GM18873 (cell line): ENCODE data around the gene GGT1.
"Not testable (repeated sequence)": the region's sequence is repeated elsewhere in the genome, so short reads cannot be mapped to it uniquely, and the experiment has no call there.

ENCODE experiments used
- ATAC-seq: cut with Tn5 transposase; IDR thresholded peaks from one replicate; pipeline ENCODE4 v1.9.1; 2021; ENCODE audit warnings: mild to moderate bottlenecking, moderate library complexity, moderate number of reproducible peaks; ENCODE audit not compliant: unreplicated experiment, low FRiP score

GGT1 gene

DNA sequence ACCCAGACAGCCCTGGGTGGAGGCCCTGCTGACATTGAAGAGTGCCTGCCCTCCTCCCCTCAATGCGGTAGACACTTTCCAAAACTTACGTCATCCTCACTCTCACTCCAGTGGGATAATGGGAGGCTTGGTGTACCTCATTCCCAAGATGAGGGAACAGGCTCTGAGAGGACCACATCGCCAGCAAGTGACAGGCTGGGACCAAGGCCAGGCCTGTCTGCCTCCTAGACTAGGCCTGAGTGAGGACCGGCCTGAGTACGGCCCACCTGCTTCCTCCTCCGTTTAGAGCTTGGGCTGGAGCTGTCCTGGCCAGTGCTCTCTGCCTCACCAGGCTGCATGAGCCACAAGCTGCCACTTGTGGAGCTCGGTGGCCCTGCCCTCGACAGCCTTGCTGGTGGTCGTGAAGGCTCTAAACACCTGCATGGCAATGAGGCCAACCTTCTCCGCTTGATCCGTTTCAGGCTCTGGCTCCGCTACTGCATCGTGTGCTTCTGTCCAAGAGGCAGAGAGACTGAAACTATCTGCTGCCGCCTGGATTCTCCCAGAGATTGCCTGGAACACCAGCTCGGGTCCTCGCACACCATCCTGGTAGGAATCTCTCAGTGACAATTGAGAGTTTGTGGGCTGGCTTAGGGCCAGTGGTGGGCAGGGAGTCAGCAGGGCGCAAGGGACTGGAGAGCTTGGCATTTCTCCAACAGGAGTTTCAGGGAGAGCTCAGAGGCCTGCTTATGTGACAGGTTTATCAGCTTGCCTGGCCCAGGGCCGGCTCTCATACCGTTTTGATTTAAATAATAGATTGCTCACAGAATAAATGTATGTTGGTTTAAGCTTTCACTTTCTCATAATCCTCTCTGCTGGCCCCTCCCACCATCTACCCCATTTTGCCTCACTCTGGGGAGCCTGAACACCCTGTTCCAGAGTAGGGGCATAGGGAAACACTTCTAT is 19.5 kb upstream of the GGT1 start:
- ATAC-seq = no peak

DNA sequence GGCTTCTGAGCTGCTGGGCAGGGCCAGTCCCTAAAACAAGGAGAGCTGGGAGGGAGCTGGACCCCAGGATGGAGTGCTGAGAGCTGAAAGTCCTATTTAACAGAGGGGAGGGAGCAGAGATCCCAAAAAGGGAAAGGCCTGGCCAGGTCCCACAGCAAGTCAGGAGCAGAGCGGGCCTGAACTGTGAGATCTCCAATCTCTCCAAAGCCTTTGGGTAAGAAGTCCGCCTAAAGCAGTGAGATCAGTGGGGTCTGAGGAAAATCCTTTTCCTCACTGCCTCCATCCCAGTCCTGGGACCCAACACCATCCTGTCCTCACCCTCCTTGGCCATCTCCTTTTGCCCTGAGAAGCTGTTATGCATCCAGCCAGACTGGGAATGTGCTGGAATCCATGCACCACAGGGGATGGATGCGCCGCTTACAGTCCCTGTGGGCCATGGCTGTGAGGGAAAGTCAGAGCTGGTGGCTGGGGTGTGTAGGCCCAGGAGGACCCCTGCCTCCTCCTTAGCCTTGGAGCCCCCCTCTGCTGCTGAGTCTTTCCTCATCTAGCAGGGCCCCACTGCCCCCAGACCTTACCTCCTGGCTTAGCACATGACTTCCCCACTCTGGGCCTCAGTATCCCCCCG is 18.7 kb upstream of the GGT1 start:
- ATAC-seq = no peak

DNA sequence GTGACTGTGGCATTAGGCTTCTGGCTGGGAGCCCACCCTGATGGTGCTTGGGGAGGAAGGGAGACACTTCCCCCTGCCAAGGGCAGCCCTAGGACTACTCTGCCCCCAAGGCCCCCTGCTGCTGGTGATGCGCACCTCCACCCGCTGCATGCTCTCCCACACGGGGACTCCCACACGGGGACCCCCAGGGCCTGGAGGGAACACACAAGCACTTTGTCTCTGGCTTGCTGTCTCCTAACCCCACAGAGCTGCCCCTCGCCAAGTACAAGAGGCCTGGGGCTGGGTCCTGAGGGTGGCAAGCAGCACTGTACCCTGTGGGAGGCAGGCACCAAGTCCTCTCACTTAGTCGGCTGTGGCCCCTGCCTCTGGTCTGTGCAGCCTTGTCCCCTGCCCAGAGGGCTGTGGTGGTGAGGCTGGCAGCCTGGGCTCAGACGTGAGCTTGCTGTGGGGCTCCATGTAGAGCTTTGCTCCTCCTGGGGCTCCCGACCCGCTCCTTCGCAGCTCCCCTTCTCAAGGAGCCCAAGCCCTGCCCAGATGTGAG is 18.1 kb upstream of the GGT1 start:
- ATAC-seq = no peak

DNA sequence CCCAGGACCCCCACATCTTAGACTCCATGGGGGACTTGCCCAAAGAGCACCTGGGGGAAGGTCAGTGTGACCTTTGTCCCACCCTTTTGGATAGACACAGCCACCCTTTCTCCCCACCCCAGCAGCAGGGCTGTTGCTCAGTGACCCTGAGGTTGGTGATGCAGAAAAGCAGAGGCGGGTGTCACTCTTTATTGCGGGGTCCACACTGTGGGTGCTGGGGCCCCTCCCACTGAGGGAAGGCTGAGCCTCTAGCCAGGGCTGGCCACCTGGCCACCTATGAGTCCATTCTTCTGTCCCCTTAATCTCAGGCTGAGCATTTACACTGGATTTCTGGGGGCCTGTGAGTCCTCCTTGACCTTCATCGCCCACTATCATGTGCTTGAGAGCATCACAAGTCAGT is 17.5 kb upstream of the GGT1 start:
- ATAC-seq = no peak

DNA sequence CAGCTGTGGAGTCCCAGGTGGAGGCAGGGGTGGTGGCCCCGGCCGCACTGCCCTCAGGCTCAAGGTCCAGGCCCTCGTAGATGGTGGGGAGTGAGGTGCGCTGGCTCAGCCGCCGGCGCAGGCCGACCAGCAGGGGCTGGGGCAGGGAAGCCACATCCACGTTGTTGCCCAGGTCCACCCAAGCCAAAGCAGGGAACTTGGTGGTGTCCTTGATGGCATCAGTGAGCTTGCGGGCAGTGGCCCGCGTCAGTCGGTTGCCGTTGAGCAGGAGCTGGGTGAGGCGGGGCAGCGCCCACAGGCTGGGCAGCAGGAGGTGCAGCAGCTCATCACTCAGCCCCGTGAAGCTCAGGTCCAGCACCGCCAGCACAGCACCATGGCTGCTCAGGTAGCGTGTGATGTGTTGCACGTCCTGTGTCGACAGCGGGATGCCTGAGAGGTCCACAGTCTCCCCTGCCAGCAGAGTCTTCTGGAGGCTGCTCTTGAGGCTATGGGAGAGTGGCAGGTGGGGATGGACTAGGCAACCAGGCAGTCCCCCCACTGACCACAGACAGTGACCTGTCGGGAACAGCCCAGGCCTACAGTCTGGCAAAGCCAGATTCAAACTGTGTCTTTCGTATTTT is 17.0 kb upstream of the GGT1 start:
- ATAC-seq = no peak

DNA sequence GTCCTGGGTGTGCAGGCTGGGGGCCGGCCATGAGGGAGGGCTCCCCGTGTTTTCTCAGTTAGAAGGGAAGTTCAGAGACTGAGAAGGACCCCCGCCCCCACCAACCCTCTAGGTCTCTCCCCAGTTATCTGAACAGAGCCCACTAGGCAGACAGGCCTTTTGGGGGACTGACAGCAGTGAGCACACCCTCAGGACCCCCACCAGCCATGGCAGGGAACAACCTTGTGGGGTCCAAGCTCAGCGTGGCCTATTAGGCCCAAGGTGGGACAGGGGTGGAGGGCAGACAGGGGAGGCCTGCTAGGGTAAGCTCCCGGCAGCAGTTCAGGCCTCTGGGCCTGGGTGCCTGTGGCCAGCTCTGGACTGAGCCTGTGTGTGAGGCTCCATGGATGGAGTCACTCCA is 15.7 kb upstream of the GGT1 start:
- ATAC-seq = no peak

DNA sequence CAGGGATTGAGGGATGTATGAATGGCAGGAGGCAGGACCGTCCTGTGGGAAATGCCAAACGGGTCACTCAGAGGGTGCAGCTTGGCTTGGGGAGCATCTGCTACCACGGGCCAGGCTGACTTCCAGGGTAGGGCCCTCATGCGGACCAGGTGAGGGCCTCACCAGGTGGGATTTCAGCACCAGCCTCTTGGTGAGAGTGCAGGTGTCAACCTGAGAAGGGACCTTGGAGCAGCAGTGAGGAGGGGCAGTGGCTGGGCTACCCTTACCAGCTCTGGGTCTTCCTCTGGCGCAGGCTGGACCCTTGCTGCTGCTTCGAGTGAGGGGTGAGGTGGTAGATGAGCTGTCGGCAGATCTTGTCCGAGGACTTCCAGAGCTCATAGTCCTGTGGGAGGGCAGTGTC is 15.0 kb upstream of the GGT1 start:
- no peak for ATAC-seq

DNA sequence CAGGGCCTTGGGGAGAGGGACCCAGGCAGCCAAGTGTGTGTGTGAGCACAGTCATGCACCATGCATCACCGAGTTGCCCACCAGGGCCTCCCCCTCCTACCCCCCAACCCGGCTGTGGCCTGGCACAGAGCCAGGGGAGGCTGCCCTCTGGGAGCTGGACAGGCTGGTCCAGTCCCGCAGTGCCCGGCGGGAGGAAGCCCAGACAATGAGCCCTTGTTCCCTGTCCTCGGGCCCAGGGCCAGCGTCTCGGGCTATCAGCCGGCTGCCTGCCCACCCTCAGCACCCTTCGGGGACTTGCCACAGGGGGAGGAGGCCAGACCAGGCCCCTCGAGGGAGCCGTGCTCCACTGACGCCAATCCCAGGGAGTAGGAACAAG is 14.6 kb upstream of the GGT1 start:
- ATAC-seq = no peak

DNA sequence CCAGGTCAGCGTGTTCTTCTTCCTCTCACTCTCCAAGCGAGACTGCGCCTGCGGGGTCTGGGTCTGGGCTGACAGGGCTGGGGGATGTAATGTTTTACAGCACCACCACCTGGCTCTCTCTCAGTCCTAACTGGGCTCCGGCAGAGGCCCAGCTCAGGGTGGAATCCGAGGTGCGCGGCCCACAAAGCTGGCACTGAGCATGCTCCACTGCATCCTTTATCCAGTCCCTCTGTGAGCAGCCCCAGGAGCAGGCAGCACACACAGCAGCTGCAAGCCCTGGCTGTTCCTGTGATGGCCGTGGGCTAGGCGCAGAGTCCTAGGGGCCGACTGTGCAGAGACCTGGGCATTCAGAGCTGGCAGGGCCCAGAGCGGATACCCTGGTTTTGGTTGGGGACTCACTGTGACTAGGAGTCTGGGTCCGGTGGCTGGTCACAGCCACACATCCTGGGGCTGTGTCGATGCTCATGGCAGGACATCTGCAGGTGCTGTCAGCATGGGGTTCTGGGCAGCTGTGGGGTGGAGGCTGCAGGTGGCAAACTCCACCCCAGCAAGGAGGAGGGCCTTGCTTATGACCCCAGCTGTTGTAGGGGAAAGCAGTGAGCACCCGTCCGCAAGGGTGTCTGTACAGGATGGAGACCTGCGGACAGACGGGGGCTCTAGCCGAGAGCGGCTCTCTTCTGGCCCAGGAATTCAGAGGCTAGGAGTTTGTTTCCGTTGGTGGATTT is 14.1 kb upstream of the GGT1 start:
- no peak for ATAC-seq

DNA sequence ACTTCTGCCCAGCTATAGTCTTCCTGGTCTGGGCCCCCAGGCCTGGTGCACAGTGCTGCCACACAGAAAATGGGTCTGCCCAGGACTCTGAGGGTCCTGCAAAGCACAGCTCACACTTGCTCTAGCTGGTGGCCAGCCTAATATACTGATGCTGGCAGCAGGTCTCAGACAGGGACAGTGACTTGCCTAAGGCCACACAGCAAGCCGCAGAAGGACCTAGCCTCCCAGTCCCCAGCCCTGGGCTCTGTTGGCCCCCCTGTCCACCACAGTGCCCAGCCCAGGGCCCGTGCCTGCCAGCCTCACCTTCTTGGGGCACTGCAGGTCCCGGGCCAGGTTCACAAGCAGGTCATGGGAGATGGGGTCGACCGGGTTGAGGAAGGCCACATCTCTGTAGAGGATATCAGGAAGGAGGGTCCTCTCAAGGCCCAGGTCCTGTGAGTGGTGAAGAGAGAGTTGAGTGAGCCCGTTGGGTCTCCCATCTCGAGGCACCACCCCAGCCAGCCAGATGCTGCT is 13.4 kb upstream of the GGT1 start:
- ATAC-seq = no peak

DNA sequence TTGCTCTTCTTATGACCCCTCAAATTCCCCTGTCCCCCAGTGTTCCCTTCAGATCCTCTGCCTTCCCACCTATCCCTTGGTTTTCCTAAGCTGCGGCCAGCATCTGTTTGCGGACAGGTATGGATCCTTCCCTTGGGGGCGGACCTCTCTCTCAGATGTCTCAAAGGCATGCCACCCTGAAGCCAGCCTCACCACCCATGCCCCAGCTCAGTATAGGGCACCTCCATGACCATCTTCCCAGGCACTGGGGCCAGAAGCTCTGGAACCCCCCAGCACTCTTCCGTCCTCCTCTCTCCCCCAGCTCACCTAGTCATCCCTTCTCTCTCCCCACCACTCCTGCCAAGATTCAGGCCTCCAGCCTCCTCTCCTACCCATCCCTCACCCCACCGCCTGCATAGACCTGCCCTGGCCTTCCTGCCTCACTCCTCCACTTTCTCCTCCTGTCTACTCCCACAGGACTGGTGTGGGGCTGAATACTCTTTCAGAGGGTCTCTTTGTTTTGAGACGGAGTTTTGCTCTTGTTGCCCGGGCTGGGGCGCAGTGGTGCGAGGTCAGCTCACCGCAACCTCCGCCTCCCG is 12.3 kb upstream of the GGT1 start:
- no peak for ATAC-seq

DNA sequence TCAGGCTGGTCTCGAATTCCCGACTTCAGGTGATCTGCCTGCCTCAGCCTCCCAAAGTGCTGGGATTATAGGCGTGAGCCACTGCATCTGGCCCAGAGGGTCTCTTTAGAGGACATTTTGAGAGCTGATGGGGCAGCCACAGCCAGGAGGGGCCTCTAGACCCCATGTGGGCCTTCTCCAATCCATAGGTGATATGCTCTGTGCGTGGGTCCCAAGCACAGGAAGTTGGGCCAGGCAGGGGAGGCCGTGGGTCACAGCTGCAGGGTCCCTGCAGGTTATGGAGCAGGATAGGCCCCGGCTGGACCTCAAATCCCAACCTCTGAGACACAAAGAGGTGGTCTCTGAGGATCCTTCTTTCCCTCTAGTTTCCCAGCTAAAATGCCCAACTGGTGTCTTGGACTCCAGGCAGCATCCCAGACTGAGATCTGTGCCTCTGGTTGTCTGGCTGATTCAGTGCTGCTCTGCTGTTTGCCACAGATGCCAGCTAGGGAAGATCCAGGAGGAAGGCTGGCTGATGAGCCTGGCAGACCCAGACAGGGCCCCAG is 11.6 kb upstream of the GGT1 start:
- no peak for ATAC-seq

DNA sequence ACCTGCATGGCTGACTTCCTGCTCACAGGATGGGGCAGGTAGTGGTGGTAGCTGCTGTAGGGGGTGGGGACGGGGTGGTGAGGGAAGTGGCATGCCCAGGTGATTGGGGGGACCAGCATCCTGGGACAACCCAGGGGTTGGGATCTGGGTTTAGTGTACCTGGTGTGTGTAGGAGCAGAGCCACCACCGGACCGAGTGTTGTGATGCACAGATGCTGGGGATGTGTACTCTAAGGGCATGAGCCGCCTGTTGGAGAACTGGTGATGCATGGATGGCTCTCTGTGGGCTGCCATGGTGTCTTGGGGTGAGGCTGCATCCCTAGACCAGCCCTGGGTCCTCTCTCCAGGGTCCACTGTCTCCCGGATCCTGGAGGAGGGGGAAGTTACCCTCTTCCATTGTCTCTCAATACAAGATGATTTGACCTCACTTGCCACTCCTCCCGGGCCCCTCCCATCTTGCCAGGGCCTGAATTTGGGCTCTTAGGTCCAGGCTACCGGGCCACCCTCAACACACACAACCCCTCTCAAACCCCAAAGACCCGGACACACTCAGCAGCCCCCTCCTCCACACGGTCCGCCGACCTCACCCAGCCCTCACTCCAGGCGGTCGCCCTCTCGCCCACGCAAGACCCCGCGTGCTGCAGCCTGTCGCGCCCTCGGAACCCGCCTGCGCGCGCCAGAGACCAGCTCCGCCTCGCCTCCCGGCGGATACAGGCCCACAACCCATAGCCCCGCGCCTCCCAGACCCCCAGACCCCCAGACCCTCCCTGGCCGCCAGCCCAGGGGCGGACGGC is 10.7 kb upstream of the GGT1 start:
- ATAC-seq = no peak

DNA sequence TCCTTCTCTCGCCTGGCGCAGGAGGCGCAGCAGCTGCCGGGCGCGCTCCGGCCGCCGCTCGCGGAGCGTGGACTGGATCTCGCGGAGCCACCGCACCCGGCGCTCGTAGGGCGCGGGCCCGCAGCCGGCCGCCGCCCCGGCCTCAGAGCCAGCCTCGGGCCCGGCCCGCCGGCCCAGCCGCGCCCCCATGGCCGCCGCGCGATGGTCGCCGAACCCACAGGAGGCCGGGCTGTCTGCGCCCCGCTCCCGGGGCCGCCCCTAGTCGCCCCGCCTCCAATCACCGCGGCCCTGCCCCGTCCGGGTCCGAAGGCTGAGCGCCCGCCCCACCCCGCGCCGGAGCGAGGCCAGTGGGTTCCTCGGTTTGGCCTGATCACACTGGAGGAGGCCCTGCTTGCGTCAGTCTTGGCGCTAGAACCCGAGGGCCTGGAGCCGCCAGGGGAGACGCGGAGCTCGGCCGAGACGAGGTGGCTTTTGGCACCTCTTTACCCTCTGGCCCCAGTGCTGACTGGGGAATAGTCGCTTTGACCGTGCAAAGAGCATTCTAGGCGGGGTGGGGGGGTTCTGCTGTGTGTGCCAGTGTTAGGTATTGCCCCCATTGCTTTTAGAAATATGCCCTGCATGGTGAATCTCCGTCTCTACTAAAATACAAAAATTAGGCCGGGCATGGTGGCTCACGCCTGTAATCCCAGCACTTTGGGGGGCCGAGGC is 10.0 kb upstream of the GGT1 start, which contains the start of gene LRRC75B:
TSS of gene LRRC75B (minus strand) at position 223 of the 708 bp plus-strand sequence. CDS start at position 189, 34 bp downstream.
- ATAC-seq = no peak

DNA sequence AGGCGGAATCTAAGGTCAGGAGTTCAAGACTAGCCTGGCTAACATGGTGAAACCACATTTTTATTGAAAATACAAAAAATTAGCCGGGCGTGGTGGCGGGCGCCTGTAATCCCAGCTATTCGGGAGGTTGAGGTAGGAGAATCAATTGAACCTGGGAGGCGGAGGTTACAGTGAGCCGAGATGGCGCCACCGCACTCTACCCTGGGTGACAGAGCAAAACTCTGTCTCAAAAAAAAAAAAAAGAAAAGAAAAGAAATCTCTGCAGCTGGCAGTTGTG is 9.5 kb upstream of the GGT1 start:
- not testable (repeated sequence) for ATAC-seq

DNA sequence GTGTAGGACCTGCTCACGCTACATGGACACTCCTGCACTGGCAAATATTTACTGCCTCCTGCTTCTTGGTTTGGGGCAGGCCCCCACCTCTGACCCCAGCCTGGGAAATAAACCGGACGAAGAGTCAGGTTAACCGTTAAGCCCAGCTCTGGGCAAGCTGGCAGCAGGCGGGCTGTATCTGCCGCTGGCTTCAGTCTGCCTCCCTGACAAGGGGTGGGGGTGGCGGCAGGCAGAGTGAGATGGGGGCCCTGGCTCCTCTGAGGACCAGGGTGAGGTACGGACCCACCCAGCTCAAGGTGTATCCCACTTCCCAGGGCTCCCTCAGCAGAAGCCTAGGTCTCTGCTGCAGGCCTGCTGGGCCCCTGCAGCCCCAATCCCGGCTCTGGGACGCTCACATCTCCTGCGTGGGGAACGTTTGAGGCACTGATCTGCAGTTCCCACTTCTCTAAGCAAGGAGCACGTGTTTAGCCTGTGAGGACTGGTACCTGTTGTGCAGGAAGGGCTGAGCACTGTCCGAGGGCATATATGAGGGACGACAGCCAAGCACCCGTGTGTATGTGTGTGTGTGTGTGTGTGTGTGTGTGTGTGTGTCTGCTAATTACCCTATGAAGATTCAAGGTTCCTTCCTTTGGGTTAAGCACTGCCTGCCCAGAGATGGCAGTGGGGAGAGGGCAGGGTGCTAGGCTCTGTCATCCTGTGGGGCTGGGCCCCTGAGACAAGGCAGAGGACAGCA is 9.0 kb upstream of the GGT1 start:
- no peak for ATAC-seq

DNA sequence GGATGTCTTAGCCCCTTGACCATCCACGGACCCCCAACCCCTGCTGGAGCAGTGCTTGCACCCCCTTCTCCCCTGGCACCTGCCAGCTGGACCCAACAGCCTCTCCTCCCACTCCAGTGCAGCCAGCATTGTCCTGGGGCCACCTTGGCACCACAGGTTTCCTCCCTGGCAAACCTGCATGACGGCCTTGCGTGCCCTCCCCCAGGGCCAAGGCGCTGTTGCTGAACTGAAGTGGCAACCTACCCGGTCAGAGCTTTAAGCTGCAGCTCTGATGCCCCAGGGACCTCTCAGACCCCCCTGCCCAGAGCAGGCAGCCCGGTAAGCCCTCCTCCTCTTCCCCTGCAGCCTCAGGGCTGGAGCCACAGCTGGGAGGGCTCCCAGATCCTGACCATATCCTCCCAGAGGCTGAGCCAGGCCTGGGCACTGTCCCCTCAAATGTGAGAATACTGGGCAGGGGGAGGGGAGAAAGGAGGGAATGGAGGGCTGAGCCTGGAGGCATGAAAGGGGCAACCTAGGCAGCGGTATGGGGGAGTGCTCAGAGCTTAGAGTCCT is 8.3 kb upstream of the GGT1 start:
- ATAC-seq = no peak

DNA sequence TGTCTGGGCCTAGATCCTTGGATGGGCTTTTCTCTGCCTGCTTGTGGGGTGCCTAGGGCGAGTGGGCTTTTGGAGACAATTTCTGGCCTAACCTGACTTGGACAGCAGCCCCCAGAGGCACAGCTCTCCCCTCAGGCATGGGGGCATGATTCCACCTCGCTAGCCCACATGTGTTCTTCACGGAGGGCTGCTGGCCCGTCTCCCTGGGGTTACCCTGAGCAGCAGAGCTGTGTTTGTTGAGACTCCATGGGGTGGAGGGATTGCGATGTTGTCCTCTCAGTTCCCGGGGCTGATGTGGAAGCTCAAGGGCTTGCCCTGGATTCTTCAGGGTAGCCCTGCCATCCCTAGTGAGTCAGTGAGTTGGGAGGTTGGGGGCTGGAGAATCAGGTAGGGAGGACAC is 7.8 kb upstream of the GGT1 start:
- ATAC-seq = no peak
